Activated naive CD8-positive, alpha-beta T cell treated with anti-CD3 and anti-CD28 coated beads, Interleukin-2, amount 50 U/mL, for 16 hours (primary cell): ENCODE results near the gene RNF146.
"Not testable (repeated sequence)": the region's sequence is repeated elsewhere in the genome, so short reads cannot be mapped to it uniquely, and the experiment has no call there.

ENCODE experiments used
- DNase-seq: peaks from one replicate; pipeline ENCODE4 v3.0.0-alpha.2; 2020; ENCODE audit warnings: low read depth, low spot score

Gene RNF146

DNA sequence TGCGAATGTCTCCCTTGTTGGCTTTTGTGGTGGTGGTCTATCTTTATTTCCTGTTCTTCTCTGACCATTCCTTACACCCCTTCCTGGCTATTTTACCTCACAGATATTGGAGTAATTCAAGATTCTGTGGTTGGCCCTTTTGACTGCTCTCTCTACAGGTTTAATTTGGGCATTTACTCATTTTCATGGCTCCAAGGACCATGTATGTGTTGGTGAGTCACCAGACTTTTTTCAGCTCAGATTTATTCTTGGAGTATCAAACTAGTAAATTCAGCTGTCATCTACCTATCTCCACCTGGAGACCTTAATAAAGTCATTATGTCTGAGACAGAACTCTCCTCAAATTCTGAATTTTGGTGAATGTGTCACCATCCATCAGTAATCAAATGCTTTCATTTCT, 15.5 kb downstream of the RNF146 start:
- DNase-seq, result no peak

DNA sequence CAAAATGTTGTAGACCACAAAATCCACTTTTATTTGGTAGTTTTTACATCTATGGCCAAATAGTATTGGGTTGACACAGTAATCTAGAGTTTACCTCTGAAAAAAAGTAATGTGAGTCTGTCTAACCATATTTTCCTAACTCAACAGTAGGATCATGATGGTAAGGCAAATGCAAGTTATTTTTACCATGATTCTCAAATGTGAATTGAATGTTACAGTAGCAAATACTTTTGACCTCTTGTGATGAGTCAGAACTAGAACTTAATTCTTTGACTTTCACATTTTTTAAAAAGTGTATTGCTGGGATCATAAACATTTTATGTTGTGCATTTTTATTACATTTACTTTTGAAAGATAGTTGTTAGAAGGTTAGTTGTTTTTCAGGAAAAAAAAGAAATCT, 22.0 kb downstream of the RNF146 start:
- DNase-seq, result no peak

DNA sequence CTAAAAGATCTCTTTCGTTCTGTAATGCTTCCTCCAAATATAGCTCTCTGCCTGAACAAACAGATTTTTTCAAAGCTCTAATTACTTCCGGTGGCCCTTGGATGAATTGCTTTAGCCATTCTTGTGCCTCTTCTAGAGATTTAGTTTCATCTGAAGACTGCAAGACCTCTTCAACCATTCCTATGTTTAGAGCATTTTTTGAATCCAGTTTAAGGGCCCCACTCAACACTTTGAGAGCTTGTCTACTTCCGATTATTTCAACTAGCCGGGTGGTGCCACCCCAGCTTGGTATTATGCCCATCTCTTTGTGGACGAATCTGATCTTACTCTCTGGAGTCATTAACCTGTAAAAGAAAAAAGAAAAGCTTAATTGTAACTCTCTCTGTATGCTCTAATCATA, 23.3 kb downstream of the RNF146 start:
- no peak for DNase-seq

DNA sequence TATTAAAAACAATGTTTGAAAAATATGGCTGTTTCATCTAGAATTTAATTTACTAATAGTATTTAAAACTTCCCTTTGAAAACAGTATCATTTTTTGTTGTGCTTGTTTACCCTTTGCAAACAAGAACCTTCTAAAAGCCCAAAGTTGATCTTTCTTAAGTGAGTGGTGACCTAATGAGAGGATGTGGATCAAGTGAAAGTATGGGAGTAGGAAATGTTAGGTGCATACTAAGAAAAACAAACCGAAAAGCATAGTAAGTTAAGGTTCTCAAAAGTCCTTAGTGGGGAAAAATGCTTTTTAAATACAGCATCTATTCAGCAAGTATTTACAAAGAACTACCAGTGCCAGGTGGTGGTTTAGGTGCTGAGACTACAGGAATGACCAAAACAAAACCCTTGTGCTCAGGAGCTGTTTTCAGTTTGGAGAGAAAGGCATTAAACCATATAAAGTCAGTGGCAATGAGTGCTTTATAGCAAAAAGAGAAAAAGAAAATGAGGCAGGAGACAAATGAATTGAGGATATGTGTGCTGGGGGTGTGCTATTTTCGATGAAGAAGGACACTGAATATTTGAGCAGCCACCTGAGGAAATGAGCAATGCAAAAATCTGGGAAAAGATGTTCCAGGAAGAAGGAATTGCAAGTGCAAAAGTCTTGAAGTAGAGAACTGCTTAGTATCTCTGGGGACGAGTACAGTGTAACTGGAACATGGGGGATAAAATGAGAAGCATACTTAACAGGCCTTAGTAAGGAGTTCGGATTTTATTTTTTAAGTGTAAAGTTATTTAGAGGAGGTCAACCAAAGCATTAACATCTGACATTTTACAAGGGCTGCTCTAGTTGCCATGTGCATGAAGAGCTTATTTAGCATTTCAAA, 24.0 kb downstream of the RNF146 start:
- no peak for DNase-seq

DNA sequence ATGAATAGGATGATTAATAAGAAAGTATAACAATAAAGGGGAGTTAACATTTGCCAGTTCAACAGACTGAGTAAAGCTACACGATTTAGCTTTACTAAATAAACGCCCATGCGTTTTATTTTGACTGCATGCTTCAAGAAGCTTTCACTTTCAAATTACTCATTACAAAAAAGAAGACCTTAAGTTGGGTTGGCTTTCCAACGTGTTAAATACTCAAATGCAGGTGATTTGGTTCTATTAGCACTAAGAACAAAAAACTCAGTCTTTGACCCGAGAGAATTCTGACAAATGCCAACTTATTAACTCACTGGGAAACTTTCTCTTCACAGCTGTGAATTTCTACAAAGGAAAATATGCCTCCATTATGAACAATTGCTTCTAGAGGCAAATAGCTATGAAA, 24.8 kb downstream of the RNF146 start:
- no peak for DNase-seq

DNA sequence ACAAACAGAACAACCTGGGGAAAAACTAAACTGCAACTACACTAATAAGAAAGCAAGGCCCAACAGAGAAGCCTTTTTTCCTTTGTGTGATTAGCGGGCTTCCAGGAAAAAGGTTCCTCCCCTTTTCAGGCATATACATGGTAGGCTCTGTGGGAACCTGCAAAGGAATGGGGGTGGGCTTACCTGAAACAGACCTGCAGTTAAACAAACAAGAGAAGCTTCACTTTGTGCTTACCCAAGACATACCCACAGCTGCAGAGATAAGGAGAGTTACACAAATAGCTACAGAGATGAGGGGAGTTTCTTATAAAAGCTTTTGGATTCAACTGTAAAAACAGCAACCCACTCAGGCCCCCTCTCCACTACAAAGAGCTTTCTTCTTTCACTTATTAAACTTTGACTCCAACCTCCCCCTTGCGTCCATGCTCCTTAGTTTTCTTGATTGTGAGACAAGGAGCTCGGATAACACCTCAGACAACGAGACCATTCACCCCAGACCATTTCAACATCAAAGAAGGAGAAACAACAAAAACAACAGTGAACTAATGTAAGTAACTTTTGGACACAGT, 30.9 kb downstream of the RNF146 start:
- no peak for DNase-seq

DNA sequence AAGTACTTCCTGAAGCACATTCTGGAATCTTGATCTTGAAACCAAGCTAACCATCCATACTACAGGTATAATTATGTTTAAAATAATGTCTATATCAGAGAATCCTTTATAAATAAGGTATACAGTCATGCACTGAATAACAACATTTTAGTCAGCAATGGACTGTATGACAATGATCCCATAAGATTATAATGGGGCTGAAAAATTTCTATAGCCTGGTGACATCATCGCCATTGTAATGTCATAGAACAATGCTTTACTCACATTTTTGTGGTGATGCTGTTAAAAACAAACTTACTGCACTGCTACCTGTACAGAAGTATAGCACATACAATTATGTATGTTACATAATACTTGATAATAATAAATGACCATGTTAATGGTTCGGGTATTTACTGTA, 31.8 kb downstream of the RNF146 start:
- DNase-seq, result no peak

DNA sequence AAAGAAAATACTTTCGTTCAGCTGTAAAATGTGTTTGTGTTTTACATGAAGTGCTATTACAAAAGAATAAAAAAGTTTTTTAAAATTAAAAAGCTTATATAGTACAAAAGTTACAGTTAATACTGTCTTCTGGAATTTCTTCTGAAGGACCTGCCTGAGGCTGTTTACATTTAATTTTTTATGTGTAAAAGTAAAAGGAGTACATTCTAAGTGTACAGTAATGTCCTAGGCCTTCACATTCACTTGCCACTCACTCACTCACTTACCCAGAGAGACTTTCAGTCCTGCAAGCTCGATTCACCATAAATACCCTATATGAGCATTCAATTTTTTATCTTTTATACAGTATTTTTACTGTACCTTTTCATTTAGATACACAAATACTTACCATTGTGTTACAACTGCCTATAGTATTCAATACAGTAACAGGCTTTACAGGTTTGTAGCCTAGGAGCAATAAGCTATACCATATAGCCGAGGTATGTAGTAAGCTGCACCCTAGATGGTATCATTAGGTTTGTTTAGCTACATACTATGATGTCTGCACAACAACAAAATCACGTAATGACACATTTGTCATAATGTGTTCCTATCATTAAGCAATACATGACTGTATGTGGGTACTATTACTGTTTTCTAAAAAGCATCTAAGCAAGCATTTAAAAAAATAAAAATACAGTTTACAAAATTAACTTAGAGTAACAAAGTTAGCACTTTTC, 33.0 kb downstream of the RNF146 start:
- no peak for DNase-seq

DNA sequence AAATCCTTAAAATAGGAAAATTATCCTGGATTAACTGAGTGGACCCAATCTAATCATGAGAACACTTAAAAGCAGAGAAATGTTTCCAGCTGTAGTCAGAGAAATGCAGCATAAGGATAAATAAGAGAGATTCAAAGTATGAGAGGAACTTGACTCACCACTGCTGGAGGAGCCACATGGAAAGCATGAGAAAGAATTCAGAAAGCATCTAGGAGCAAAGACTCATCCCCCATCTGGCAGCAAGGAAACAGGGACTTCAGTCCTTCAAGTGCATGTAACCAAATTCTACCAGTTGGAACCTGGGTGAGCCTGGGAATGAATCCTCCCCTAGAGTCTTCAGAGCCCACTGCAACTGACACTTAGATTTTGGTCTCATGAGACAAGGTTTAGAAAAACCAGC, 33.7 kb downstream of the RNF146 start:
- DNase-seq, result no peak

DNA sequence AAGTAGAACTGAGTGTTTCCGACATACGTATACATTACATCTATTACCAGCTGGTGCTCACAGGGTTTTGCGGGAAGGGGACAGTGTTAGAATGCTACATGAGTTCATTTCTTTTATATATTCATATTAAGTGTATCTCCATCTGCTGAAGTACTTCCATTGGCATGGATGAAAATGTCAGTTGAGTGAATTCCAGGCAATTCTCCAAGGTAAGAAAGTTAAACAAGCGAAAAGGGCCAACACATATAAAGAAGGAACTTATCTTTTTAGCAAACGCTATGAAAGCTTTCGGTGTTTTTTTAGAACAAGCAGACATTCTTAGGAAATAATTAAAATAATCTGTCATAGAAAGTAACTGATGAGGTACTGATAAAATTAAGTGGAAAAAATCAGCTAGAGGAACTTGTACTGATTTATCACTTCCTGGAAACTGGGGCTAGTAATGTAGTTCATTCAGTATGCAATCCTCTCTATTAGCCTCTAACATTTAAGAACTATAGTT, 34.6 kb downstream of the RNF146 start:
- DNase-seq, result no peak

DNA sequence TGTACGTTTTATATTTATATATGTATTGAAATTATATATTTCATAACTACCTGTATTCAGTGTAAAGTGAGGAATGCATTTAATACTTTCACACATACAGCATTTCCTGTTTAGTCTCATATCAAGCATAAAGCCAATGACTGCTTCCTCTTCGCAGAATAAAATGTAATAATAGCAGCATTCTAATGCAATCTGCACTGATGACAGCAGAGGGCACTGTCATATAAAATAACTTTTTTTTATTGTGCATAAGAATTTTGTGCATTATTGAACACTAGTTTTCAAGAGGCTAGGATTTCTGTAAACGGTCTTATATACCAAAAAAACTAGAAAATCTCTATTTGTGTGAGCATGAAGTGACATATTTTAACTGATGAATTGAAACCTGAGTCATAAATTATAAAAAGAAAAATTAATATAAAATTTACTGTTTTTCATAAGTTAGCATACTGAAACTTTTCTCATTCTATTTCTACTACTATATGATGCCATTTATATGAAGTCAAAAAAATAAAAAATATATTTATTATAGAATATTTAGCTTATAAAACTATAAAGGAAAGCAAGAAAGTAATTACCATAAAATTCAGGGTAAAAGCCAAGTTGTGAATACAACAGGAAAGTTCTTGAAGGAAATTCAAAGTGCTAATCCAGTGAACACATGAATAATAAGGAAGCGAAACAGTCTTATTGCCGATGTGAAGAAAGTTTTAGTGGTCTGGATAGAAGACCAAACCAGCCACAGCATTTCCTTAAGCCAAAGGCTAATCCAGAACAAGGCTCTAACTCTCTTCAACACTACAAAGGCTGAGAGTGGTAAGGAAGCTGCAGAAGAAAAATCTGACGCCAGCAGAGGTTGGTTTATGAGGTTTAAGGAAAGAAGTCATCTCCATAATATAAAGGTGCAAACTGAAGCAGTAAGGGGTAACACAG, 36.3 kb downstream of the RNF146 start:
- no peak for DNase-seq

DNA sequence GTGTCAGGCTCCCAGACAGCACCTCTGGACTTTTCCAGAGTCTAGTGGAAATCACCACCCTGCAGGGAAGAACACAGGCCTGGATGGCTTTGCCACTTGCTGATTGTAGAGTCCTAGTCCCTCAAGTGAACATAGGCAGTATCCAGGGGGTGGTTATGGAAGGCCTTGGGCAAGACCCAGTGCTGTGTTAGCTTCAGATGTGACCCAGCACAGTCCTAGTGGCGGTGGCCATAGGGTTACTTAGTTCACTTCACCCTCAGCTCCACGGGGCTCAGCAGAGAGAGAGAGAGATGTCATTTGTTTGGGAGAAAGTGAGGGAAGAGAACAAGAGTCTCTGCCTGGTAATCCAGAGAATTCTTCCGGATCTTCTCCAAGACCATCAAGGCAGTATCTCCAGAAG, 37.3 kb downstream of the RNF146 start:
- DNase-seq, result no peak

DNA sequence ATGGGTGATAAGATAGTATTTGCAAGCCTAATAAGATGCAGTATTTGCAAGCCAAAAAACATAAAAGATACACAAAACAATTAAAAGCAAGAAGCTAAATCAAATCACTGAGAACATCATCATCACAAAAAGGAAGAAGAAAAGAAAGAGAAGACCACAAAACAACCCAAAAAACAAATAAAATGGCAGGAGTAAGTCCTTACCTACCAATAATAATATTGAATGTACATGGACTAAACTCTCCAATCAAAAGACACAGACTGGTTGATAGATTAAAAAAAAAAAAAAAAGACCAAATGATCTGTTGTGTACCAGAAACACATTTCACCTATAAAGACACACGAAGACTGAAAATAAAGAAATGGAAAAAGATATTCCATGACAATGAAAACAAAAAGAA, 39.1 kb downstream of the RNF146 start:
- no peak for DNase-seq

DNA sequence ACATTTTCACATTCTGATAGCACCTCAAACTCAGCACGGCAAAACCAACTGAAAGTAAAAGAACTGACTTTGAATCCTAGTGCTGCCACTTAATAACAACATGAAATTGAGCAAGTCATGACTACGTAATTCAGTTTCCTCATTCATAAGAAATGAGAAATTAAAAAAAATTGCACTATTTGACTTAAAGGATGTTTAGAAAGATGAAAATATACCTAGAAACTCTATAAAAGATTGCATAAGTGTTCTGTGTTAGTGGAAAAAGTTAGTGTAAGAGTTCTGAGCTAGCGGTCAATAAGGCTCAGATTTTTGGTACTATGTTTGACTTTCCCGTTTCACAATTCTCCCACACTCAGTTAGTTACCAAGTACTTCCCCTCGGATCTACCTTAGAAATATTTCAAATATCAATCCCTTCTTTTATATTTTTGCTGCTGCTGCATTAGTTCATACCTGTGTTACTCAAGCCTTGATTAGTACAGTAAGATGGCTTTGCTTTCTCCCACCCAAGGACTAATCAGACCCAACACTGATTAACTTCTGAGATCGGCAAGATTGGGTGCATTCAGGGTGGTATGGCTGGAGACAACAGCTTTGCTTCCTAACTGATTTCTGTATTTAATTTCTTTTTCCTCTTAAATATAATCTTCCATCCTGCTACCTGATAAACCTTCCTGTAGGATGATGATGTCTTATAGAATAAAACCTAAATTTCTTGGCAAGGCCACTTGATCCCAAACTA, 50.9 kb downstream of the RNF146 start:
- DNase-seq, result no peak

DNA sequence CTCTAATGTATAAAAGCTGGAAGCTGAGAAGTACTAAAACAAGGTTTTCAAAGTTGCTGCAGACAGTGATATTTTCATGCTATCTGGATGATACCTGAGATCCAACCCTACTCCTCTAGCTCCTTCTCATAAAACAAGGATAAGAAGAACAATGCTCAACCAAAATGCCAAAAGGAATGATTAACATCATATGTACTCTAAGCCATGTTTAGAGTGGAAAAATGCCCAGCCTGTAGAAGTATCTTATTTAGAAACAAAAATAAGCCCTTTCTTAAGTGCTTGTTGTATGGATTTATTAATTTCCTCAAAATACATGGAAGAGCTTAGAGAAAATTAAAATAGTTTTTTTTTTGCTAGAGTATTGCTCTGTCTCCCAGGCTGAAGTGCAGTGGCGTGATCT, 53.0 kb downstream of the RNF146 start:
- no peak for DNase-seq

DNA sequence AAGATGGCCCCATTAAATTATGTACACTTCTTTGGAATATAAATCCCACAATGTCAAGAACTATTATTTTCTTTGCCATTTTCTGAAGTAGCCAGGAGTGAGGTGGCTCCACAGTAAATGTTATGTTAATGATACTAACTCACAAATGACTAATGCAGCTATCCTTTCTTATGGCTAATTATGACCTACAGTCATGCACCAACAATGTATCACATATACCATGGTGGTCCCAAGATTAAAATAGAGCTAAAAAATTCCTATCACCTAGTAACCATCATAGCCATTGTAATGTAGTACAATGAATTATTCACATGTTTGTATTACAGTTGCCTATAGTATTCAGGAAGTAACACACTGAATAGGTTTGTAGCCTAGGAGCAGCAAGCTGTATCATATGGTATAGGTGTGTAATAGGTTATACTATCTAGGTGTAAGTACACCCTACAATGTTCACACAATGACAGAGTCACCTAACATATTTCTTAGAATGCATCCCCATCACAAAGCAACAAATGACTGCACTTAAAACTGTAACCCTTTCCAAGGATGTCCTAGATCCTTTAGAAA, 61.5 kb downstream of the RNF146 start:
- DNase-seq, result no peak

DNA sequence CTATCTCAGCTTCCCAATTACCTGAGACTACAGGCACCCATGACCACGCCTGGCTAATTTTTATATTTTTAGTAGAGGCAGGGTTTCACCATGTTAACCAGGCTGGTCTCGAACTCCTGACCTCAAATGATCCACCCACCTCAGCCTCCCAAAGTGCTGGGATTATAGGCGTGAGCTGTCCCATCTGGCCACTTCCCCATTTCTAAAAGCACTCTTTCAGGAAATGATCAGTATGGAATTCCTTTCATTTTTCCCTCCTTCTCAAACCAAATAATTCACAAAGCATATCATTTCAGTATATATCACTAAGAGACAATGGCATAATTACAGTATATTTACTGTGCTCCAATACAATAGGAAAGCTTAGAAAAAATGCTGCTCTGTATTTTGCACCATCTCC, 64.6 kb downstream of the RNF146 start:
- DNase-seq, result not testable (repeated sequence)

DNA sequence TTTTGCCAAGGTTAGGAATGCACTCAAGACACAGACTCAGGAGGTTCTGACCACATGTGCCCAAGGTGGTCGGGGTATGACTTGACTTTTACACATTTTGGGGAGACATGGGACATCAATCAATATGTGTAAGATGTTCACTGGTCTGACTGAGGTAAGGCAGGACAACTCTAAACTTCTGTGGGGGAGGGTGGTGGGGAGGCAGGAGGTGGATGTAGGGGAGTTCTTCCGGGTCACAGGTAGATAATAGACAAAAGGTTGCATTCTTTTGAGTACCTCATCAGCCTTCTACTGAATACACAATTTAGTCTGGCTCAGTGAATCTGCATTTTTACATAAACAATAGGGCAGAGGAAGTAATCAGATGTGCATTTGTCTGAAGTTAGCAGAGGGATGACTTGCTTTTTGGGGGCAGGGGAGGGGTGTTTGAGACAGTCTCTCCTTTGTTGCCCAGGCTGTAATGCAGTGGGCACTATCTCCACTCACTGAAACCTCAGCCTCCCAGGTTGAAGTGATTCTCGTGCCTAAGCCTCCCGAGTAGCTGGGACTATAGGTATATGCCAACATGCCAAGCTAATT, 65.8 kb downstream of the RNF146 start:
- DNase-seq, result no peak
